Hepatocyte (in vitro differentiated cells): ENCODE measurements around the gene WNT6. TPM values are rescaled to one million over a fixed set of nuclear protein-coding genes. Genes with fewer than 3 reads are reported as not detected.

Source experiments
- DNase-seq: peaks from one replicate; pipeline ENCODE4 v3.0.0-alpha.2; 2016; ENCODE audit warnings: low spot score
- H2AFZ ChIP-seq: fragments of 200-600 bp; sonication (generic); 2 replicates; pipeline ENCODE4 v1.6.0; 2016; ENCODE audit warnings: antibody characterized with exemption, mild to moderate bottlenecking
- H3K27ac ChIP-seq: fragments of 200-600 bp; sonication (generic); 2 replicates; pipeline ENCODE4 v1.5.1; 2016; ENCODE audit warnings: mild to moderate bottlenecking
- H3K27me3 ChIP-seq: fragments of 200-600 bp; sonication (generic); 2 replicates; pipeline ENCODE4 v1.6.1; 2016
- H3K36me3 ChIP-seq: fragments of 200-600 bp; sonication (generic); replicated peaks from 2 replicates; pipeline ENCODE4 v1.5.1; 2016; ENCODE audit warnings: low read depth; ENCODE audit not compliant: insufficient read depth
- H3K4me1 ChIP-seq: fragments of 200-600 bp; sonication (generic); 2 replicates; pipeline ENCODE4 v1.5.1; 2016; ENCODE audit warnings: mild to moderate bottlenecking, moderate library complexity; ENCODE audit not compliant: insufficient read depth
- H3K4me2 ChIP-seq: fragments of 200-600 bp; sonication (generic); 2 replicates; pipeline ENCODE4 v1.6.0; 2016
- H3K4me3 ChIP-seq: fragments of 200-600 bp; sonication (generic); 2 replicates; pipeline ENCODE4 v1.5.1; 2016; ENCODE audit warnings: mild to moderate bottlenecking
- H3K79me2 ChIP-seq: fragments of 200-600 bp; sonication (generic); 2 replicates; pipeline ENCODE4 v1.6.0; 2017; ENCODE audit warnings: mild to moderate bottlenecking
- H3K9me2 ChIP-seq: fragments of 200-600 bp; sonication (generic); replicated peaks from 2 replicates; pipeline ENCODE4 v1.6.0; 2017; ENCODE audit warnings: mild to moderate bottlenecking; ENCODE audit not compliant: insufficient read depth
- H3K9me3 ChIP-seq: fragments of 200-600 bp; sonication (generic); 2 replicates; pipeline ENCODE4 v1.5.1; 2016; ENCODE audit warnings: low read depth, mild to moderate bottlenecking
- H4K20me1 ChIP-seq: fragments of 200-600 bp; sonication (generic); 2 replicates; pipeline ENCODE4 v1.6.0; 2016; ENCODE audit warnings: mild to moderate bottlenecking; ENCODE audit not compliant: insufficient read depth, poor library complexity, severe bottlenecking
- EZH2 ChIP-seq: fragments of 200-600 bp; sonication (generic); IDR thresholded peaks from 2 replicates; pipeline ENCODE4 v1.6.1; 2016; ENCODE audit warnings: antibody characterized with exemption, mild to moderate bottlenecking, borderline replicate concordance
- EZH2phosphoT487 ChIP-seq: fragments of 200-600 bp; sonication (generic); IDR thresholded peaks from one replicate; pipeline ENCODE4 v1.6.1; 2018; ENCODE audit warnings: antibody characterized with exemption, mild to moderate bottlenecking, low read depth, moderate library complexity; ENCODE audit not compliant: unreplicated experiment, severe bottlenecking
- WGBS: methylation state at CpG from one replicate; pipeline ENCODE4 v1.1.6; 2016; ENCODE audit warnings: low lambda C conversion rate; ENCODE audit errors: missing lambda C conversion rate; 5-methylcytosine and 5-hydroxymethylcytosine counted together
- polyA plus RNA-seq: library from polyadenylated mRNA; unstranded; fragments of >200 nt; fragmentation: Nextera tagmentation; extraction: Ambion mirVana; gene quantifications from 2 replicates; pipeline ENCODE4 v1.2.1, GENCODE V29; 2016
- total RNA-seq: library from RNA; depleted of rRNA; stranded (reverse); fragments of >200 nt; gene quantifications from 2 replicates; pipeline ENCODE4 v1.2.3, GENCODE V29; 2014
- TF ChIP-seq, protein P1 (sequence below): fragments of 200-600 bp; sonication (generic); IDR thresholded peaks from 2 replicates; pipeline ENCODE4 v1.5.1; 2016; ENCODE audit warnings: antibody characterized with exemption, mild to moderate bottlenecking; ENCODE audit not compliant: poor library complexity

The WNT6 gene
- total and polyA plus RNA-seq, 2 experiments from 2014 or later, result 7.1 to 22.8 TPM

DNA sequence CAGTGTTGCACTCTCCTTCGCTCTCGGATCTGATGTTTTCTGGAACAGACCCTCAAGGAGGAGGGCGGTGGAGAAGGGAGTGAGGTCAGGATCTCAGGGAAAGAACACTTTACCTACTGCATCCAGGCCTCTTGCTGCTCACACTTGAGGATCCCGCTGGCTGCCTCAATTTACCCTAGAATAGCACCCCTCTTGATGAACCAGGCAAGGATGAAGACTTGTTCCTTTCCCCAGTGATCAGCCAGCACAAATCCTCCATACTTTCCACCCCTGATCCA is 35.2 kb downstream of the WNT6 start:
- peaks cover 67% of the 10 kb centered on the region for H3K27me3 ChIP-seq
- TF ChIP-seq, protein P1, sequence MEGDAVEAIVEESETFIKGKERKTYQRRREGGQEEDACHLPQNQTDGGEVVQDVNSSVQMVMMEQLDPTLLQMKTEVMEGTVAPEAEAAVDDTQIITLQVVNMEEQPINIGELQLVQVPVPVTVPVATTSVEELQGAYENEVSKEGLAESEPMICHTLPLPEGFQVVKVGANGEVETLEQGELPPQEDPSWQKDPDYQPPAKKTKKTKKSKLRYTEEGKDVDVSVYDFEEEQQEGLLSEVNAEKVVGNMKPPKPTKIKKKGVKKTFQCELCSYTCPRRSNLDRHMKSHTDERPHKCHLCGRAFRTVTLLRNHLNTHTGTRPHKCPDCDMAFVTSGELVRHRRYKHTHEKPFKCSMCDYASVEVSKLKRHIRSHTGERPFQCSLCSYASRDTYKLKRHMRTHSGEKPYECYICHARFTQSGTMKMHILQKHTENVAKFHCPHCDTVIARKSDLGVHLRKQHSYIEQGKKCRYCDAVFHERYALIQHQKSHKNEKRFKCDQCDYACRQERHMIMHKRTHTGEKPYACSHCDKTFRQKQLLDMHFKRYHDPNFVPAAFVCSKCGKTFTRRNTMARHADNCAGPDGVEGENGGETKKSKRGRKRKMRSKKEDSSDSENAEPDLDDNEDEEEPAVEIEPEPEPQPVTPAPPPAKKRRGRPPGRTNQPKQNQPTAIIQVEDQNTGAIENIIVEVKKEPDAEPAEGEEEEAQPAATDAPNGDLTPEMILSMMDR, result no peak

DNA sequence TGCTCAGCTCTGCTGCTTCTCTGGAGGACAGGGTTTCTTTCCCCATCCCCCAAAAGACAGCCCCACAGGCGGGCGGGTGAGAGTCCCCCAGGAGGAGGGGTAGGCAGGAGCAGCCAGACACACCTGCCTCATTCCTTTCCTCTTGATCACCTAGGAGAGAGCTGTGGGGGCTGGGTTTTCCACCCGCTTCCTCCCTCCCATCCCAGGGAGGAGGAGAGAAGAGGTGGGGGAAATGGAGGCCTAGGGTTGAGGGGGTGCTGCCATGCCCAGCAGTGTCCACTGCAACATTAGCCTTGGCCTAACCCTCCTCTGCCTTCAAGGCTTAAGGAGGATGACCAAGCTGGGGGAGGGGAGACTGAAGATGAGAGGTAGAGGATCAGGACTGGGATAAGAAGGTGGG is 35.7 kb downstream of the WNT6 start:
- DNase-seq, result peak; percentile 60
- Histone ChIP-seq H3K9me3 (no peaks in the 10 kb centered on the region), H3K36me3 (no peaks in the 10 kb centered on the region), H4K20me1 (no peaks in the 10 kb centered on the region), H2AFZ (no peak overlapping the region), H3K4me3 (no peak overlapping the region), H3K4me2 (peak overlapping the region; percentile 45), H3K79me2 (no peaks in the 10 kb centered on the region), H3K27ac (peak overlapping the region; percentile 71), H3K27me3 (peaks cover 69% of the 10 kb centered on the region), H3K4me1 (peaks cover 51% of the 10 kb centered on the region), H3K9me2 (no peaks in the 10 kb centered on the region)
- 38% methylated on average over 3 of the region's 3 CpGs for WGBS
- TF ChIP-seq EZH2, result no peak
- TF ChIP-seq, protein P1, result no peak
- no peak for TF ChIP-seq EZH2phosphoT487

More for the DNA sequence above, 35.2 kb downstream of the WNT6 start:
- H3K36me3 ChIP-seq, result no peaks in the 10 kb centered on the region
- H3K4me3 ChIP-seq, result no peak overlapping the region
- H4K20me1 ChIP-seq, result no peaks in the 10 kb centered on the region
- no peak for DNase-seq
- no peaks in the 10 kb centered on the region for H3K9me2 ChIP-seq
- no peaks in the 10 kb centered on the region for H3K9me3 ChIP-seq
- H2AFZ ChIP-seq, result no peak overlapping the region
- H3K4me2 ChIP-seq, result peak overlapping the region; percentile 45
- H3K27ac ChIP-seq, result peak overlapping the region; percentile 69
- 68% methylated on average over 4 of the region's 4 CpGs for WGBS
- no peaks in the 10 kb centered on the region for H3K79me2 ChIP-seq
- H3K4me1 ChIP-seq, result peaks cover 51% of the 10 kb centered on the region

DNA sequence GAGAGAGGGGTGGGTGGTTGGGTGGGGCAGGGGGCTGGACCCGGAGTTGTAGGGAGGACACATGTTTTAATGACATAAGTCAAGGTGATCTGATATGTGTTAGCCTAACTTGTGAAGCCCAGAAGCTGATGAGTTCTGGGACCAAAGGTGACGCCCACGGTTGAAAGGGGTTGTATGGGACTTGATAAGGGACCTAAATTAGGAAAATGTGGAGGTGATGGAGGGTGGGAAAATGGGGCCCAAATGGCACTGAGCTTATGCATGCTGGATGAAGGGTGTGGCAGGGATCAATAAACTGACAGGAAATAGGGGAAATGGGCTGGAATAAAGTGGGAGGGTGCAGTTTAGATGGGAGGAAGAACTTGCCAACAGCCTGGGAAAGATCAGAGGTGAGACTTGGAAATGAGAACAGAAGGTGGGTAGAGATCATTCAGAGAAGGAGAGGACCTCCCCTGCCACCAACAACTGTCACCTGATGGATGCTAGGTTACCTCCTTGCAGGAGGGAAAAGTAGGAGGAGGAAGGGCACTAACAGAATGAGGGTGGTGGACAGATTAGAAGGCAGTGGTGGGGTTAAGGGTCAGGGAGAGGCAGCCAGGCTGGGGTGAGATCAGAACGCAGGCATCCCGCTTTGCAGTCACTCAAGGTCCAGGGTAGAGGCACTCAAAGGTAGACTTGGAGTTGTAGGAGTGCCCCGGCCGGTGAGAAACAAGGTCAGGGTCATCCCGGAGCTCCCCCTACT is 36.3 kb downstream of the WNT6 start:
- H2AFZ ChIP-seq, result no peak overlapping the region
- H3K9me3 ChIP-seq, result no peaks in the 10 kb centered on the region
- DNase-seq, result no peak
- H3K27me3 ChIP-seq, result peaks cover 75% of the 10 kb centered on the region
- H3K36me3 ChIP-seq, result no peaks in the 10 kb centered on the region
- H3K4me1 ChIP-seq, result peaks cover 51% of the 10 kb centered on the region
- 32% methylated on average over 8 of the region's 8 CpGs for WGBS
- TF ChIP-seq EZH2phosphoT487 (no peak), EZH2 (no peak)
- TF ChIP-seq, protein P1, result no peak
- no peaks in the 10 kb centered on the region for H4K20me1 ChIP-seq
- H3K27ac ChIP-seq, result peak overlapping the region; percentile 71
- H3K4me3 ChIP-seq, result no peak overlapping the region
- peak overlapping the region; percentile 61 for H3K4me2 ChIP-seq
- H3K9me2 ChIP-seq, result no peaks in the 10 kb centered on the region
- H3K79me2 ChIP-seq, result no peaks in the 10 kb centered on the region
